Fibroblast of lung (primary cell): ENCODE results near the gene SERPINB11. TPM values are rescaled to one million over a fixed set of nuclear protein-coding genes. Genes with fewer than 3 reads are reported as not detected.

Source experiments
- DNase-seq, 2 donors: peaks; one replicate each; pipeline versions ENCODE4 v3.0.0 to v3.0.0-alpha.2; 2010; ENCODE audit warnings: low read depth in 2 of 2
- H2AFZ ChIP-seq: 2 replicates; pipeline ENCODE4 v1.5.1; 2012; ENCODE audit warnings: low read length, control low read depth, inconsistent platforms
- H3K27ac ChIP-seq: 2 replicates; pipeline ENCODE4 v1.5.1; 2011; ENCODE audit warnings: low read length, control low read depth; ENCODE audit not compliant: insufficient read depth
- H3K27me3 ChIP-seq: 2 replicates; pipeline ENCODE4 v1.5.1; 2011; ENCODE audit warnings: mild to moderate bottlenecking, low read length; ENCODE audit not compliant: control insufficient read depth, insufficient read depth
- H3K36me3 ChIP-seq: 2 replicates; pipeline ENCODE4 v1.5.1; 2011; ENCODE audit warnings: low read length; ENCODE audit not compliant: control insufficient read depth, insufficient read depth
- H3K4me1 ChIP-seq: 2 replicates; pipeline ENCODE4 v1.5.1; 2011; ENCODE audit warnings: low read length; ENCODE audit not compliant: control insufficient read depth, insufficient read depth; ENCODE audit errors: extremely low read depth
- H3K4me2 ChIP-seq: 2 replicates; pipeline ENCODE4 v1.5.1; 2011; ENCODE audit warnings: low read length, control low read depth; ENCODE audit not compliant: insufficient read depth; ENCODE audit errors: extremely low read depth
- H3K4me3 ChIP-seq, 4 experiments: fragments of 200-600 bp in 1 of 4; sonication (generic) in 1 of 4; replicated peaks in 1 of 4; 2 replicates each; pipeline ENCODE4 v1.5.1; 2011 to 2016; ENCODE audit warnings: low read length in 4 of 4, low read depth in 3 of 4, mild to moderate bottlenecking in 3 of 4, control low read depth in 2 of 4, inconsistent platforms in 1 of 4, mixed read lengths in 1 of 4; ENCODE audit not compliant: insufficient read depth in 1 of 4; ENCODE audit errors: control extremely low read depth in 1 of 4
- H3K79me2 ChIP-seq: 2 replicates; pipeline ENCODE4 v1.5.1; 2012; ENCODE audit warnings: mild to moderate bottlenecking, low read length, inconsistent platforms; ENCODE audit not compliant: control insufficient read depth, insufficient read depth
- H3K9ac ChIP-seq: 2 replicates; pipeline ENCODE4 v1.5.1; 2011; ENCODE audit warnings: mild to moderate bottlenecking, low read length, control low read depth; ENCODE audit not compliant: insufficient read depth
- H3K9me3 ChIP-seq: 2 replicates; pipeline ENCODE4 v1.5.1; 2012; ENCODE audit warnings: low read depth, low read length; ENCODE audit not compliant: control insufficient read depth, insufficient read depth
- H4K20me1 ChIP-seq: 2 replicates; pipeline ENCODE4 v1.5.1; 2011; ENCODE audit warnings: low read length; ENCODE audit not compliant: control insufficient read depth, insufficient read depth; ENCODE audit errors: extremely low read depth
- EZH2 ChIP-seq: IDR thresholded peaks from 2 replicates; pipeline ENCODE4 v1.5.1; 2012; ENCODE audit warnings: low read length, control low read depth, mild to moderate bottlenecking; ENCODE audit errors: missing control alignments
- polyA plus RNA-seq, 2 donors: library from polyadenylated mRNA; depleted of rRNA in 1 of 2; stranded (reverse) in 1 of 2; unstranded in 1 of 2; fragments of >200 nt; gene quantifications; 2 replicates each; pipeline ENCODE4 v1.2.1, GENCODE V29; 2011 to 2012; ENCODE audit warnings: missing spikeins in 1 of 2
- total RNA-seq: library from RNA; depleted of rRNA; stranded (reverse); fragments of >200 nt; gene quantifications from 2 replicates; pipeline ENCODE4 v1.2.1, GENCODE V29; 2014
- TF ChIP-seq, protein P1 (sequence below), 2 donors: IDR thresholded peaks in 1 of 2; conservative IDR thresholded peaks in 1 of 2; 1 replicate in 1 of 2; 2 replicates in 1 of 2; pipeline ENCODE4 v1.5.1; 2011 to 2012; ENCODE audit warnings: low read length in 2 of 2, control low read depth in 1 of 2, inconsistent platforms in 1 of 2, low read depth in 1 of 2, mild to moderate bottlenecking in 1 of 2

The SERPINB11 gene
- total and polyA plus RNA-seq, 2 donors (not counting 1 experiment from before 2014, with no cell fraction given): not detected

DNA sequence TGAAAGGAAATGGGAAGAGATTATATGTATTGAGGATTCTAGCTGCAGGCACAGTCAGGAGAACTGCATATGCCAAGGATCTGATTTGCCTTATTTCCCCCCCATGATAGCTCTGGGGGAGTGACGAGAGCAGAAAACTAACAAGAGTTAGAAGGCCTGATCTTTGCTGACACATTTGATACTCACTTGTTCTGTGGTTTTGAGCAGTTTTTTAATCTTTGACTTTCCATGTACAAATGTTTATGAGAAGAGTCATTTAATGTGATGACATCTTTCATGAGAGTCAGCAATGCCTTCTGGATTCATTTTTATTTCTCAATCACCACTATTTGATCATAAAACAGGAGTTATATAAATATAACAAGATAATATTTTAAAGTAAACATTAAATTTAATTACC is 59.8 kb downstream of the SERPINB11 start:
- Histone ChIP-seq H3K36me3 (no peaks in the 10 kb centered on the region), H3K4me1 (peaks cover 10% of the 10 kb centered on the region), H2AFZ (no peak overlapping the region), H3K79me2 (no peaks in the 10 kb centered on the region), H3K27ac (peak overlapping the region; percentile 8), H4K20me1 (no peaks in the 10 kb centered on the region), H3K27me3 (no peaks in the 10 kb centered on the region), H3K9ac (no peak overlapping the region), H3K4me2 (no peak overlapping the region), H3K4me3 (no peak overlapping the region), H3K9me3 (no peaks in the 10 kb centered on the region)
- TF ChIP-seq, protein P1, sequence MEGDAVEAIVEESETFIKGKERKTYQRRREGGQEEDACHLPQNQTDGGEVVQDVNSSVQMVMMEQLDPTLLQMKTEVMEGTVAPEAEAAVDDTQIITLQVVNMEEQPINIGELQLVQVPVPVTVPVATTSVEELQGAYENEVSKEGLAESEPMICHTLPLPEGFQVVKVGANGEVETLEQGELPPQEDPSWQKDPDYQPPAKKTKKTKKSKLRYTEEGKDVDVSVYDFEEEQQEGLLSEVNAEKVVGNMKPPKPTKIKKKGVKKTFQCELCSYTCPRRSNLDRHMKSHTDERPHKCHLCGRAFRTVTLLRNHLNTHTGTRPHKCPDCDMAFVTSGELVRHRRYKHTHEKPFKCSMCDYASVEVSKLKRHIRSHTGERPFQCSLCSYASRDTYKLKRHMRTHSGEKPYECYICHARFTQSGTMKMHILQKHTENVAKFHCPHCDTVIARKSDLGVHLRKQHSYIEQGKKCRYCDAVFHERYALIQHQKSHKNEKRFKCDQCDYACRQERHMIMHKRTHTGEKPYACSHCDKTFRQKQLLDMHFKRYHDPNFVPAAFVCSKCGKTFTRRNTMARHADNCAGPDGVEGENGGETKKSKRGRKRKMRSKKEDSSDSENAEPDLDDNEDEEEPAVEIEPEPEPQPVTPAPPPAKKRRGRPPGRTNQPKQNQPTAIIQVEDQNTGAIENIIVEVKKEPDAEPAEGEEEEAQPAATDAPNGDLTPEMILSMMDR (conservative IDR thresholded peaks at IDR 0.05 in 1 of 2, IDR thresholded peaks at IDR 0.05 in 1 of 2; ENCODE audit: low read depth in 1 of 2, low read length in 2 of 2): no peak
- TF ChIP-seq EZH2: no peak
- peak; percentile 60 to 79 for DNase-seq

DNA sequence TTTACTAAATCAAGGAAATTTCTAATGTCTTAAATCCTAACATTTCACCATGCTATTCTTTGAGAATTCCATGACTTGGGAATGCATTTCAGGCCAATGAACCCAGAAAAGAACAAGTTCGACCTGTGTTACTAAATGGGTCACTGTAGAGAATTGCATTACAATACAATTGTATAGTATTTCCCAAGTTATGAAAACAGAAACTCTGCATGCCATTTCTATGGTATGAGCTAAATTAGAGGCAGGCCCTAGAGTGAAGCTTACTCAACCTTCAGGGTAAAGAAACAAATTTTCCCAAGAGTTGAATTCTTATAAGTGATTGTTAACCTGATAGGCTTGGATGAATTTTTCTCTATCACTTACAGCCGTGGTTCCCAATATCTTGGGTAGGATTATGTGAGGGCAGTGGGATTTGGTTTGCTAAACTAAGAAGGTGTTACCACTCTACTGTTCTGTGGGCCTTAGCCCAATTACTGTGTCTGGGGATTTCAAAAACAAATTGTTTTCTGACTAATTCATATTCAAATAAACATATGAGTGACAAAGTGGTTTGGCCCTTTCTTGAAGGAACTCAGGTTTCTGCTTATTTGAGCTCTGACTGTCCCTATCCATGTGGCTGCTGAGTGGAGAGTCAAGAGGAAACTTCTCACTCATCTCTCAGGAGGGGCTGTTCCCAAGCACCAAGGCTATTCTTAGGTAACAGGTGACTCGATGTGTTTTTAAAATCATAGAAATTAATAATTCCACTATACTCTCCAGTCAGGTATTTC is 61.3 kb downstream of the SERPINB11 start:
- H3K9me3 ChIP-seq: no peaks in the 10 kb centered on the region
- H3K27ac ChIP-seq: peak overlapping the region; percentile 19
- TF ChIP-seq, protein P1 (conservative IDR thresholded peaks at IDR 0.05 in 1 of 2, IDR thresholded peaks at IDR 0.05 in 1 of 2; ENCODE audit: low read depth in 1 of 2, low read length in 2 of 2): no peak
- no peak for TF ChIP-seq EZH2
- no peak overlapping the region for H3K4me3 ChIP-seq
- H3K27me3 ChIP-seq: no peaks in the 10 kb centered on the region
- no peaks in the 10 kb centered on the region for H3K36me3 ChIP-seq
- no peak overlapping the region for H3K9ac ChIP-seq
- no peak overlapping the region for H2AFZ ChIP-seq
- peaks cover 10% of the 10 kb centered on the region for H3K4me1 ChIP-seq
- H4K20me1 ChIP-seq: no peaks in the 10 kb centered on the region
- no peaks in the 10 kb centered on the region for H3K79me2 ChIP-seq
- peak in 1 of 2 donors; percentile 51 for DNase-seq
- H3K4me2 ChIP-seq: no peak overlapping the region

DNA sequence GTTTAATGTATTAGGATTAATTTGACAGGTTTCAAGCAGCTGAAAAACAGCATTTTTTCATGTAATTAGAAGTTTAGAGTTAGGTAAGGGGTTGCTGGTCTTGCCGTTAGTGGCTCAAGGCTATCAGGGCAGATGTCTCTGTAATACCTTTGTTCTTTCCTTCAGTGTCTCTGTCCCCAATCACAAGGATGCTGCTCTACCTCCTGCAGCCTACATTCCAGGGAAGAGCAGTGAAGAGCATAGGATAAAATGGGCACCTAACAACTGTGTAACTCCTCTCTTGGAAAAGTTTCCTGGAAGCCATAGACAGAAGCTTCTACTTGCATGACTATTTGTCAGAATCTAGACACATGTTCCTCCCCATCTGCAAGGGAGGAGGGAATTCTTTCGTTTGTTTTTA is 63.1 kb downstream of the SERPINB11 start:
- DNase-seq: no peak
- TF ChIP-seq, protein P1 (conservative IDR thresholded peaks at IDR 0.05 in 1 of 2, IDR thresholded peaks at IDR 0.05 in 1 of 2; ENCODE audit: low read depth in 1 of 2, low read length in 2 of 2): no peak
- TF ChIP-seq EZH2: no peak
- Histone ChIP-seq H3K9ac (no peak overlapping the region), H3K27ac (no peak overlapping the region), H3K9me3 (no peaks in the 10 kb centered on the region), H3K36me3 (no peaks in the 10 kb centered on the region), H3K4me3 (no peak overlapping the region), H3K4me2 (no peak overlapping the region), H3K4me1 (peaks cover 10% of the 10 kb centered on the region), H3K27me3 (no peaks in the 10 kb centered on the region), H3K79me2 (no peaks in the 10 kb centered on the region), H4K20me1 (no peaks in the 10 kb centered on the region), H2AFZ (no peak overlapping the region)

Other genes with a start within 250 kb of the SERPINB11 start
- not detected in 2 replicates for gene SERPINB5, start 226.0 kb upstream of the SERPINB11 start, total RNA-seq
- 0.02 and 0.05 TPM in 2 replicates for gene SERPINB5, start 226.0 kb upstream of the SERPINB11 start, polyA plus RNA-seq
- gene SERPINB12, start 160.6 kb upstream of the SERPINB11 start, total RNA-seq: not detected in 2 replicates
- 0.07 TPM in 1 of 2 replicates, not detected in the other for gene SERPINB12, start 160.6 kb upstream of the SERPINB11 start, polyA plus RNA-seq
- not detected in 2 replicates for gene SERPINB13, start 115.6 kb upstream of the SERPINB11 start, total RNA-seq
- gene SERPINB13, start 115.6 kb upstream of the SERPINB11 start, polyA plus RNA-seq: not detected in 2 replicates
- not detected in 2 replicates for gene SERPINB4, start 58.7 kb upstream of the SERPINB11 start, total RNA-seq
- gene SERPINB4, start 58.7 kb upstream of the SERPINB11 start, polyA plus RNA-seq: not detected in 2 replicates
- gene SERPINB3, start 41.1 kb upstream of the SERPINB11 start, total RNA-seq: not detected in 2 replicates
- not detected in 2 replicates for gene SERPINB3, start 41.1 kb upstream of the SERPINB11 start, polyA plus RNA-seq
- 1.0 and 3.0 TPM in 2 replicates for gene SERPINB7, start 72.5 kb downstream of the SERPINB11 start, total RNA-seq
- gene SERPINB7, start 72.5 kb downstream of the SERPINB11 start, polyA plus RNA-seq: 6.7 and 15.6 TPM in 2 replicates
- gene SERPINB2, start 184.7 kb downstream of the SERPINB11 start, total RNA-seq: 3.9 and 12.1 TPM in 2 replicates
- gene SERPINB2, start 184.7 kb downstream of the SERPINB11 start, polyA plus RNA-seq: 25.0 and 131 TPM in 2 replicates
- gene SERPINB10, start 205.0 kb downstream of the SERPINB11 start, total RNA-seq: not detected in 2 replicates
- gene SERPINB10, start 205.0 kb downstream of the SERPINB11 start, polyA plus RNA-seq: 0.05 and 0.08 TPM in 2 replicates
- gene HMSD, start 246.3 kb downstream of the SERPINB11 start, total RNA-seq: 0.83 TPM in 1 of 2 replicates, not detected in the other
- 0.56 and 4.3 TPM in 2 replicates for gene HMSD, start 246.3 kb downstream of the SERPINB11 start, polyA plus RNA-seq